ENCODE measurements around the gene RMDN3. TPM values are rescaled to one million over a fixed set of nuclear protein-coding genes. Genes with fewer than 3 reads are reported as not detected.

The RMDN3 gene
- total RNA-seq, 1 experiment from 2014 or later = 23.5 TPM

GRCh38 chr15:40691737-40692136 lies 63.3 kb downstream of the RMDN3 start:
- no peaks in the 10 kb centered on the region for H3K9me3 Mint-ChIP-seq (ENCODE audit: low read depth, unreplicated experiment)
- H3K4me3 Mint-ChIP-seq (ENCODE audit: low read depth, unreplicated experiment) = no peak overlapping the region
- BruUV-seq (replicated peaks) = no TSS peak
- no peak overlapping the region for H3K27ac Mint-ChIP-seq (ENCODE audit: unreplicated experiment)
- H3K27me3 Mint-ChIP-seq (ENCODE audit: unreplicated experiment) = no peaks in the 10 kb centered on the region
- intact Hi-C loops (cut with micrococcal nuclease; ENCODE audit: unreplicated experiment) = no loop called here
- no peak for DNase-seq
- H3K36me3 Mint-ChIP-seq (ENCODE audit: insufficient read depth, unreplicated experiment) = peaks cover 17% of the 10 kb centered on the region
- peaks cover 6% of the 10 kb centered on the region for H3K4me1 Mint-ChIP-seq (ENCODE audit: low read depth, unreplicated experiment)
- CTCF ChIA-PET = no interaction called here
- TF ChIP-seq CTCF (IDR thresholded peaks at IDR 0.05; ENCODE audit: unreplicated experiment) = no peak

- Mint-ChIP-seq H3K27me3 (ENCODE audit: unreplicated experiment) (no peaks in the 10 kb centered on the region), H3K36me3 (ENCODE audit: insufficient read depth, unreplicated experiment) (peaks cover 2% of the 10 kb centered on the region), H3K4me1 (ENCODE audit: low read depth, unreplicated experiment) (peaks cover 4% of the 10 kb centered on the region), H3K4me3 (ENCODE audit: low read depth, unreplicated experiment) (no peak overlapping the region), H3K9me3 (ENCODE audit: low read depth, unreplicated experiment) (no peaks in the 10 kb centered on the region), H3K27ac (ENCODE audit: unreplicated experiment) (no peak overlapping the region)
- BruUV-seq (replicated peaks) = no TSS peak
- no peak for TF ChIP-seq CTCF (IDR thresholded peaks at IDR 0.05; ENCODE audit: unreplicated experiment)
- intact Hi-C loops (cut with micrococcal nuclease; ENCODE audit: unreplicated experiment) = no loop called here
- DNase-seq = no peak
- CTCF ChIA-PET = no interaction called here
Observed at GRCh38 chr15:40688932-40689799, 65.9 kb downstream of the RMDN3 start.

Other genes starting within 250 kb of the RMDN3 start
- gene CCDC32, start 190.2 kb downstream of the RMDN3 start, total RNA-seq (2022) = 11.4 and 13.6 TPM in 2 replicates
- gene RPUSD2, start 186.0 kb downstream of the RMDN3 start, total RNA-seq (2022) = 8.5 and 9.2 TPM in 2 replicates
- gene KNL1, start 161.0 kb downstream of the RMDN3 start, total RNA-seq (2022) = 11.0 and 19.0 TPM in 2 replicates
- gene RAD51, start 60.1 kb downstream of the RMDN3 start, total RNA-seq (2022) = 12.8 and 14.5 TPM in 2 replicates
- gene GCHFR, start 8.8 kb upstream of the RMDN3 start, total RNA-seq (2022) = 5.6 and 11.6 TPM in 2 replicates
- 0.56 and 0.64 TPM in 2 replicates for gene C15orf62, start 14.7 kb upstream of the RMDN3 start, total RNA-seq (2022)
- gene ZFYVE19, start 51.8 kb upstream of the RMDN3 start, total RNA-seq (2022) = 13.9 and 14.9 TPM in 2 replicates
- 15.2 and 17.4 TPM in 2 replicates for gene DNAJC17, start 52.2 kb upstream of the RMDN3 start, total RNA-seq (2022)
- 0.51 and 1.7 TPM in 2 replicates for gene PPP1R14D, start 73.5 kb upstream of the RMDN3 start, total RNA-seq (2022)
- gene SPINT1, start 88.8 kb upstream of the RMDN3 start, total RNA-seq (2022) = 93.7 and 98.4 TPM in 2 replicates
- 4.2 and 4.9 TPM in 2 replicates for gene RHOV, start 119.0 kb upstream of the RMDN3 start, total RNA-seq (2022)
- 14.3 and 16.6 TPM in 2 replicates for gene VPS18, start 139.2 kb upstream of the RMDN3 start, total RNA-seq (2022)
- gene DLL4, start 174.1 kb upstream of the RMDN3 start, total RNA-seq (2022) = not detected in 2 replicates
- gene CHAC1, start 198.2 kb upstream of the RMDN3 start, total RNA-seq (2022) = 5.0 and 5.2 TPM in 2 replicates